NCI-H2196 (cell line): ENCODE results near the gene ZDHHC13.
A peak's percentile ranks its signal among the peaks of the same experiment; 100 is the strongest.

Experiments used
- DNase-seq: peaks from one replicate; lab custom pipeline; 2025; ENCODE audit not compliant: unreplicated experiment; lab: John Stamatoyannopoulos, UW

ZDHHC13 gene

GRCh38 chr11:19116971-19117759 is at the start of gene ZDHHC13:
TSS of gene ZDHHC13 (plus strand) at chr11:19117168. CDS start at chr11:19117250, 82 bp downstream.
- DNase-seq = peak; percentile 94

GRCh38 chr11:19071255-19071654 is 45.7 kb upstream of the ZDHHC13 start:
- peak; percentile 84 for DNase-seq

GRCh38 chr11:19072464-19072863 is 44.5 kb upstream of the ZDHHC13 start:
- DNase-seq = no peak

GRCh38 chr11:19073454-19074415 is 43.2 kb upstream of the ZDHHC13 start:
- no peak for DNase-seq

GRCh38 chr11:19075636-19076035 is 41.3 kb upstream of the ZDHHC13 start:
- DNase-seq = no peak

- DNase-seq = peak; percentile 73
These were observed 40.0 kb upstream of the ZDHHC13 start for GRCh38 chr11:19076744-19077589.

GRCh38 chr11:19077965-19078364 is 39.0 kb upstream of the ZDHHC13 start:
- no peak for DNase-seq

- peak; percentile 36 for DNase-seq
These were observed 37.1 kb upstream of the ZDHHC13 start for GRCh38 chr11:19079643-19080440.

- no peak for DNase-seq
These were observed 36.4 kb upstream of the ZDHHC13 start for GRCh38 chr11:19080579-19080993.

GRCh38 chr11:19083166-19083565 is 33.8 kb upstream of the ZDHHC13 start:
- no peak for DNase-seq

- no peak for DNase-seq
These were observed 32.2 kb upstream of the ZDHHC13 start for GRCh38 chr11:19084661-19085315.

- no peak for DNase-seq
These were observed 29.3 kb upstream of the ZDHHC13 start for GRCh38 chr11:19087658-19088057.

GRCh38 chr11:19088791-19089190 is 28.2 kb upstream of the ZDHHC13 start:
- no peak for DNase-seq

- no peak for DNase-seq
These were observed 27.5 kb upstream of the ZDHHC13 start for GRCh38 chr11:19089421-19089820.

- DNase-seq = no peak
These were observed 25.6 kb upstream of the ZDHHC13 start for GRCh38 chr11:19091366-19091765.

GRCh38 chr11:19092342-19092741 is 24.6 kb upstream of the ZDHHC13 start:
- DNase-seq = no peak

GRCh38 chr11:19092850-19093249 is 24.1 kb upstream of the ZDHHC13 start:
- no peak for DNase-seq

GRCh38 chr11:19093976-19094375 is 23.0 kb upstream of the ZDHHC13 start:
- no peak for DNase-seq

GRCh38 chr11:19094859-19095258 is 22.1 kb upstream of the ZDHHC13 start:
- DNase-seq = no peak

GRCh38 chr11:19099093-19099492 is 17.9 kb upstream of the ZDHHC13 start:
- DNase-seq = no peak
